ENCODE data around the gene MSL1.

MSL1 gene

DNA sequence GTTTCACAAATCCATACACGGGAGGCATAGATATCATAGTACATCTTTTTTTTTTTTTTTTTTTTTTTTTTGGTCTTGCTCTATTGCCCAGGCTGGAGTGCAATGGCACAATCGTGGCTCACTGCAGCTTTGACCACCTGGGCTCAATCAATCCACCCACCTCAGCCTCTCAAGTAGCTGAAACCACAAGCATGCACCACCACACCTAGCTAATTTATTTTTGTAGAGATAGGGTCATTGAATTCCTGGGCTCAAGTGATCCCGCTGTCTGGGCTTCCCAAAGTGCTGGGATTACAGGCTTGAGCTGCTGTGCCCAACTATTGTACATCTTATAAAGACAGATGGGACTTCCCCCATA, 52.0 kb downstream of the MSL1 start:
- no peak for ATAC-seq
- TF ChIP-seq ZNF70 (CRISPR knock-in tag; IDR thresholded peaks at IDR 0.05), result no peak
- TF ChIP-seq PPARA (CRISPR knock-in tag; IDR thresholded peaks at IDR 0.05; ENCODE audit: borderline replicate concordance), result no peak
- TF ChIP-seq, protein P1, sequence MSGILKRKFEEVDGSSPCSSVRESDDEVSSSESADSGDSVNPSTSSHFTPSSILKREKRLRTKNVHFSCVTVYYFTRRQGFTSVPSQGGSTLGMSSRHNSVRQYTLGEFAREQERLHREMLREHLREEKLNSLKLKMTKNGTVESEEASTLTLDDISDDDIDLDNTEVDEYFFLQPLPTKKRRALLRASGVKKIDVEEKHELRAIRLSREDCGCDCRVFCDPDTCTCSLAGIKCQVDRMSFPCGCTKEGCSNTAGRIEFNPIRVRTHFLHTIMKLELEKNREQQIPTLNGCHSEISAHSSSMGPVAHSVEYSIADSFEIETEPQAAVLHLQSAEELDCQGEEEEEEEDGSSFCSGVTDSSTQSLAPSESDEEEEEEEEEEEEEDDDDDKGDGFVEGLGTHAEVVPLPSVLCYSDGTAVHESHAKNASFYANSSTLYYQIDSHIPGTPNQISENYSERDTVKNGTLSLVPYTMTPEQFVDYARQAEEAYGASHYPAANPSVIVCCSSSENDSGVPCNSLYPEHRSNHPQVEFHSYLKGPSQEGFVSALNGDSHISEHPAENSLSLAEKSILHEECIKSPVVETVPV (CRISPR knock-in tag; IDR thresholded peaks at IDR 0.05), result no peak
- TF ChIP-seq TCF4 (CRISPR knock-in tag; IDR thresholded peaks at IDR 0.05; ENCODE audit: borderline replicate concordance), result no peak
- TF ChIP-seq, protein P2, sequence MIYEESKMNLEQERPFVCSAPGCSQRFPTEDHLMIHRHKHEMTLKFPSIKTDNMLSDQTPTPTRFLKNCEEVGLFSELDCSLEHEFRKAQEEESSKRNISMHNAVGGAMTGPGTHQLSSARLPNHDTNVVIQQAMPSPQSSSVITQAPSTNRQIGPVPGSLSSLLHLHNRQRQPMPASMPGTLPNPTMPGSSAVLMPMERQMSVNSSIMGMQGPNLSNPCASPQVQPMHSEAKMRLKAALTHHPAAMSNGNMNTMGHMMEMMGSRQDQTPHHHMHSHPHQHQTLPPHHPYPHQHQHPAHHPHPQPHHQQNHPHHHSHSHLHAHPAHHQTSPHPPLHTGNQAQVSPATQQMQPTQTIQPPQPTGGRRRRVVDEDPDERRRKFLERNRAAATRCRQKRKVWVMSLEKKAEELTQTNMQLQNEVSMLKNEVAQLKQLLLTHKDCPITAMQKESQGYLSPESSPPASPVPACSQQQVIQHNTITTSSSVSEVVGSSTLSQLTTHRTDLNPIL (CRISPR knock-in tag; IDR thresholded peaks at IDR 0.05; ENCODE audit: low read depth), result no peak
- TF ChIP-seq GLIS3 (CRISPR knock-in tag; IDR thresholded peaks at IDR 0.05), result no peak
- no peak for TF ChIP-seq ZNF565 (CRISPR knock-in tag; conservative IDR thresholded peaks at IDR 0.05; ENCODE audit: low read depth)
- no peak for TF ChIP-seq TOX (CRISPR knock-in tag; IDR thresholded peaks at IDR 0.05; ENCODE audit: borderline replicate concordance)
- no peak for TF ChIP-seq BACH2 (CRISPR knock-in tag; IDR thresholded peaks at IDR 0.05; ENCODE audit: borderline replicate concordance)
- TF ChIP-seq SNAI2 (CRISPR knock-in tag; IDR thresholded peaks at IDR 0.05), result no peak

DNA sequence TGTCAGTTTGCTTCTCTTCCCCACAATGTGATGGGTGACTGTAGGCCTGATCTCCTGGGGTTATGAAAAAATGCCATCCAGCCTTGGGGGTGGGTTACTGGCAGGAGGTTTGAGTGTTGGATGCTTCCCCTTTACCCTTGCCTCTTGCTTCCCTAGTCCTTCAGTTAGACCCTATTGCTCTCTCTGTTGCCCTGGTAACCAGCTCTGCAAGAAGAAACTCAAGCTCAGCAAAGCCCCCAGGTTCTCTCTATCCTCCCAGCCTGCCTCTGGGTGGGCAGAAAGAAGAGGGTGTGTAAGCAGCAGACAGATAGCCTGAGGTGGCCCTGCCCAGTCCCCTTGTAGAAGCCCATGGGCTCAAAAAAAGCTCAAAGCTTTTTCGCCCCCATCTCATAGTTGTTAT, 52.7 kb downstream of the MSL1 start:
- TF ChIP-seq OSR1 (CRISPR knock-in tag; IDR thresholded peaks at IDR 0.05), result no peak
- TF ChIP-seq, protein P1 (CRISPR knock-in tag; IDR thresholded peaks at IDR 0.05), result no peak
- TF ChIP-seq ISL1 (CRISPR knock-in tag; IDR thresholded peaks at IDR 0.05), result no peak
- no peak for TF ChIP-seq TOX (CRISPR knock-in tag; IDR thresholded peaks at IDR 0.05; ENCODE audit: borderline replicate concordance)
- TF ChIP-seq, protein P3, sequence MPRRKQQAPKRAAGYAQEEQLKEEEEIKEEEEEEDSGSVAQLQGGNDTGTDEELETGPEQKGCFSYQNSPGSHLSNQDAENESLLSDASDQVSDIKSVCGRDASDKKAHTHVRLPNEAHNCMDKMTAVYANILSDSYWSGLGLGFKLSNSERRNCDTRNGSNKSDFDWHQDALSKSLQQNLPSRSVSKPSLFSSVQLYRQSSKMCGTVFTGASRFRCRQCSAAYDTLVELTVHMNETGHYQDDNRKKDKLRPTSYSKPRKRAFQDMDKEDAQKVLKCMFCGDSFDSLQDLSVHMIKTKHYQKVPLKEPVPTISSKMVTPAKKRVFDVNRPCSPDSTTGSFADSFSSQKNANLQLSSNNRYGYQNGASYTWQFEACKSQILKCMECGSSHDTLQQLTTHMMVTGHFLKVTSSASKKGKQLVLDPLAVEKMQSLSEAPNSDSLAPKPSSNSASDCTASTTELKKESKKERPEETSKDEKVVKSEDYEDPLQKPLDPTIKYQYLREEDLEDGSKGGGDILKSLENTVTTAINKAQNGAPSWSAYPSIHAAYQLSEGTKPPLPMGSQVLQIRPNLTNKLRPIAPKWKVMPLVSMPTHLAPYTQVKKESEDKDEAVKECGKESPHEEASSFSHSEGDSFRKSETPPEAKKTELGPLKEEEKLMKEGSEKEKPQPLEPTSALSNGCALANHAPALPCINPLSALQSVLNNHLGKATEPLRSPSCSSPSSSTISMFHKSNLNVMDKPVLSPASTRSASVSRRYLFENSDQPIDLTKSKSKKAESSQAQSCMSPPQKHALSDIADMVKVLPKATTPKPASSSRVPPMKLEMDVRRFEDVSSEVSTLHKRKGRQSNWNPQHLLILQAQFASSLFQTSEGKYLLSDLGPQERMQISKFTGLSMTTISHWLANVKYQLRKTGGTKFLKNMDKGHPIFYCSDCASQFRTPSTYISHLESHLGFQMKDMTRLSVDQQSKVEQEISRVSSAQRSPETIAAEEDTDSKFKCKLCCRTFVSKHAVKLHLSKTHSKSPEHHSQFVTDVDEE (CRISPR knock-in tag; IDR thresholded peaks at IDR 0.05), result no peak
- no peak for TF ChIP-seq ZNF565 (CRISPR knock-in tag; conservative IDR thresholded peaks at IDR 0.05; ENCODE audit: low read depth)
- TF ChIP-seq GLIS3 (CRISPR knock-in tag; IDR thresholded peaks at IDR 0.05), result no peak
- no peak for TF ChIP-seq ZC3H10 (CRISPR knock-in tag; IDR thresholded peaks at IDR 0.05)
- no peak for ATAC-seq

DNA sequence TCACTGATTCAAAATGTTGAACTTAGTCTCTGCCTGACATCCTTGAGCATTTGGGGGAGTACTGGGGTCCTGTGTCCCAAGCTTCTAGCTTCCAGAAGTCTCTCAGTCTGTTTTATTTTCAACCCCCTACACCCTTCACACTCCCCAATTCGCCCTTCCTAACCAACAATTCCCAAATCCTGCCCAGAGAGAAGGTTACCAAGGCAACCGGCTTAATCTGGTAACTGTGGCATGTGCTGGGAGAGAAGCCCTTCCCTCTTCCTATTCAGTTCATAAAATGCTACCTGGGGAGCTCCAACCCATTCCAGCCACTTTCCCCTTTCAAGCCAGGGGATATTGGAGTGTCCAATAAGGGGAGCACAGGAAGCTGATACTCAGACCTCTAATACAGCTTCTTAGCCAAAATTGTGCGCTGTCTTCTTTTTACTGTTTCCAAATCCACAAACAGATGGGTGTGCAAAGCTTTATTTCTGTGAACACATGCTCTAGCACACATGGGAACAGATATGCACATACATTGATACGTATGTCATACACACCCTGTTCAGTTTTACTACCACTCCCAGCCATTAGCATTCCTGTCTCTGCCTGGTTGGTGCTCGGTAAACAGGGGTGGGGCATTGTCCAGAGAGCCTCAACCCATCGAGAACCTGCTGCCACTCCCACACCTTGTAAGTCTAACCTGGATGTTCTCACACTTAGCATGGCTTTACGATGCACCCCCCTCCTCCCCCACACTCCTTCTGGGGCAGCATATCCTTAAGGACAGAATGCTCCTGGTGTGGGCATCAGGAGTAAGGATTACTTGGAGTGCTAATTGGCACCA, 54.4 kb downstream of the MSL1 start:
- no peak for ATAC-seq
- no peak for TF ChIP-seq PPARA (CRISPR knock-in tag; IDR thresholded peaks at IDR 0.05; ENCODE audit: borderline replicate concordance)
- TF ChIP-seq TOX (CRISPR knock-in tag; IDR thresholded peaks at IDR 0.05; ENCODE audit: borderline replicate concordance), result no peak
- no peak for TF ChIP-seq ESRRG (CRISPR knock-in tag; IDR thresholded peaks at IDR 0.05)
- TF ChIP-seq, protein P4, sequence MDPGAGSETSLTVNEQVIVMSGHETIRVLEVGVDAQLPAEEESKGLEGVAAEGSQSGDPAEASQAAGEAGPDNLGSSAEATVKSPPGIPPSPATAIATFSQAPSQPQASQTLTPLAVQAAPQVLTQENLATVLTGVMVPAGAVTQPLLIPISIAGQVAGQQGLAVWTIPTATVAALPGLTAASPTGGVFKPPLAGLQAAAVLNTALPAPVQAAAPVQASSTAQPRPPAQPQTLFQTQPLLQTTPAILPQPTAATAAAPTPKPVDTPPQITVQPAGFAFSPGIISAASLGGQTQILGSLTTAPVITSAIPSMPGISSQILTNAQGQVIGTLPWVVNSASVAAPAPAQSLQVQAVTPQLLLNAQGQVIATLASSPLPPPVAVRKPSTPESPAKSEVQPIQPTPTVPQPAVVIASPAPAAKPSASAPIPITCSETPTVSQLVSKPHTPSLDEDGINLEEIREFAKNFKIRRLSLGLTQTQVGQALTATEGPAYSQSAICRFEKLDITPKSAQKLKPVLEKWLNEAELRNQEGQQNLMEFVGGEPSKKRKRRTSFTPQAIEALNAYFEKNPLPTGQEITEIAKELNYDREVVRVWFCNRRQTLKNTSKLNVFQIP (CRISPR knock-in tag; IDR thresholded peaks at IDR 0.05; ENCODE audit: borderline replicate concordance, low read depth), result no peak
- TF ChIP-seq ZFP30 (CRISPR knock-in tag; IDR thresholded peaks at IDR 0.05), result no peak
- no peak for TF ChIP-seq ISL1 (CRISPR knock-in tag; IDR thresholded peaks at IDR 0.05)

DNA sequence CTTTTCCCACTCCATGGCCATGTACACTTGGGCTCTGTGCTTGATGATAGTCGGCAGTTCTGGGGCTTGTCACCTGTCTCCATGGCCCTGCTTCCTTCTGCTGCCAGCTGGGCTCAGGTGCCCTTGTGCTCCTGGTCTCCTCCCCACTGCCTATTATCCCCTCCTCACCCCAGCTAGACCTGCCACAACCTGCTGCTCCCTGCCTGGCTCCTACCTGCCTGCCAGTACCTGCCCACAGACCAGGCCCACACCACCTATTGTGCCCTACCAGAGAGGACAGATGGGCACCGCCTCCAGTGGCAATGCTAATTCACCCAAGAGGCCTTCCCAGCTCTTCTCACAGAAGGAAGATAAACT, 55.0 kb downstream of the MSL1 start:
- ATAC-seq, result peak; percentile 3
- TF ChIP-seq GLIS3 (CRISPR knock-in tag; IDR thresholded peaks at IDR 0.05) (no peak), ISL1 (CRISPR knock-in tag; IDR thresholded peaks at IDR 0.05) (no peak), OSR1 (CRISPR knock-in tag; IDR thresholded peaks at IDR 0.05) (no peak), PPARA (CRISPR knock-in tag; IDR thresholded peaks at IDR 0.05; ENCODE audit: borderline replicate concordance) (no peak), SNAI2 (CRISPR knock-in tag; IDR thresholded peaks at IDR 0.05) (no peak), ESRRG (CRISPR knock-in tag; IDR thresholded peaks at IDR 0.05) (no peak), ZNF565 (CRISPR knock-in tag; conservative IDR thresholded peaks at IDR 0.05; ENCODE audit: low read depth) (no peak), TOX (CRISPR knock-in tag; IDR thresholded peaks at IDR 0.05; ENCODE audit: borderline replicate concordance) (no peak)
- TF ChIP-seq, protein P4 (CRISPR knock-in tag; IDR thresholded peaks at IDR 0.05; ENCODE audit: borderline replicate concordance, low read depth), result no peak
- TF ChIP-seq, protein P2 (CRISPR knock-in tag; IDR thresholded peaks at IDR 0.05; ENCODE audit: low read depth), result no peak
- TF ChIP-seq, protein P3 (CRISPR knock-in tag; IDR thresholded peaks at IDR 0.05), result no peak
